Measurements from ENCODE around the gene DIP2A.

DIP2A gene

GRCh38 chr21:46597031-46597430 is 138.3 kb downstream of the DIP2A start:
- H3K4me3 ChIP-seq (ENCODE audit: low read depth, low read length), result no peak overlapping the region
- H4K8ac ChIP-seq (ENCODE audit: low read depth, low read length), result no peak overlapping the region
- no peak overlapping the region for H2BK5ac ChIP-seq (ENCODE audit: low read depth, low read length, poor library complexity)
- H3K18ac ChIP-seq (ENCODE audit: low read length), result no peak overlapping the region
- DNase-seq, result no peak
- H2BK12ac ChIP-seq (ENCODE audit: low read length), result no peak overlapping the region
- no peak overlapping the region for H3K23ac ChIP-seq (ENCODE audit: low read length)
- no peaks in the 10 kb centered on the region for H3K36me3 ChIP-seq (ENCODE audit: control insufficient read depth in 1 of 2, insufficient read depth in 2 of 2, low read length in 2 of 2)
- no peak overlapping the region for H3K4ac ChIP-seq (ENCODE audit: low read depth, low read length)
- no peak overlapping the region for H3K27ac ChIP-seq (ENCODE audit: low read depth, low read length)
- H2AFZ ChIP-seq (ENCODE audit: insufficient read depth, low read length, poor library complexity), result no peak overlapping the region
- H4K91ac ChIP-seq (ENCODE audit: low read depth, low read length), result no peak overlapping the region
- no peak overlapping the region for H2BK120ac ChIP-seq (ENCODE audit: insufficient read depth, low read length, poor library complexity)
- H3K9ac ChIP-seq (ENCODE audit: low read length), result no peak overlapping the region
- peaks cover 5 to 6% of the 10 kb centered on the region in 2 experiments for H3K4me1 ChIP-seq (ENCODE audit: control insufficient read depth in 1 of 2, insufficient read depth in 2 of 2, low read length in 2 of 2)
- no peak overlapping the region for H2AK5ac ChIP-seq (ENCODE audit: low read length)
- peaks cover 21% of the 10 kb centered on the region for H3K9me3 ChIP-seq (ENCODE audit: insufficient read depth, low read depth, low read length)
- H3K79me2 ChIP-seq (ENCODE audit: control insufficient read depth, insufficient read depth, low read length, poor library complexity), result peaks cover 1% of the 10 kb centered on the region
- no peaks in the 10 kb centered on the region for H3K27me3 ChIP-seq (ENCODE audit: insufficient read depth, low read length)
- no peak overlapping the region for H4K12ac ChIP-seq (ENCODE audit: low read depth, low read length)
- peaks cover 4% of the 10 kb centered on the region for H3K79me1 ChIP-seq (ENCODE audit: low read length)
- no peak overlapping the region for H3K4me2 ChIP-seq (ENCODE audit: low read length)
- no peak overlapping the region for H3K14ac ChIP-seq (ENCODE audit: low read length)
- no CpG with 5 or more reads among the region's 8 CpGs for WGBS (ENCODE audit: extremely low coverage, insufficient coverage, insufficient read length)

- WGBS (ENCODE audit: extremely low coverage, insufficient coverage, insufficient read length), result no CpG with 5 or more reads among the region's 20 CpGs
- DNase-seq, result no peak
Observed at GRCh38 chr21:46597896-46598343, 139.2 kb downstream of the DIP2A start.

GRCh38 chr21:46598581-46599572 is 140.2 kb downstream of the DIP2A start:
- Histone ChIP-seq H3K27me3 (ENCODE audit: insufficient read depth, low read length) (no peaks in the 10 kb centered on the region), H3K4me3 (ENCODE audit: low read depth, low read length) (no peak overlapping the region), H3K9ac (ENCODE audit: low read length) (no peak overlapping the region), H3K4me2 (ENCODE audit: low read length) (peak overlapping the region; percentile 15), H2BK5ac (ENCODE audit: low read depth, low read length, poor library complexity) (no peak overlapping the region), H2BK120ac (ENCODE audit: insufficient read depth, low read length, poor library complexity) (no peak overlapping the region), H3K18ac (ENCODE audit: low read length) (no peak overlapping the region), H4K12ac (ENCODE audit: low read depth, low read length) (no peak overlapping the region), H3K36me3 (ENCODE audit: control insufficient read depth in 1 of 2, insufficient read depth in 2 of 2, low read length in 2 of 2) (no peaks in the 10 kb centered on the region), H2AK5ac (ENCODE audit: low read length) (no peak overlapping the region), H2BK12ac (ENCODE audit: low read length) (peak overlapping the region; percentile 15), H3K79me2 (ENCODE audit: control insufficient read depth, insufficient read depth, low read length, poor library complexity) (peaks cover 1% of the 10 kb centered on the region), H3K14ac (ENCODE audit: low read length) (peak overlapping the region; percentile 17), H3K23ac (ENCODE audit: low read length) (no peak overlapping the region), H4K8ac (ENCODE audit: low read depth, low read length) (peak overlapping the region; percentile 7), H4K91ac (ENCODE audit: low read depth, low read length) (no peak overlapping the region), H3K4me1 (ENCODE audit: control insufficient read depth in 1 of 2, insufficient read depth in 2 of 2, low read length in 2 of 2) (peaks cover 5 to 6% of the 10 kb centered on the region in 2 experiments), H3K9me3 (ENCODE audit: insufficient read depth, low read depth, low read length) (peaks cover 17% of the 10 kb centered on the region), H3K79me1 (ENCODE audit: low read length) (peaks cover 4% of the 10 kb centered on the region), H2AFZ (ENCODE audit: insufficient read depth, low read length, poor library complexity) (no peak overlapping the region), H3K4ac (ENCODE audit: low read depth, low read length) (no peak overlapping the region), H3K27ac (ENCODE audit: low read depth, low read length) (no peak overlapping the region)
- DNase-seq, result peak; percentile 66 to 95
- no CpG with 5 or more reads among the region's 38 CpGs for WGBS (ENCODE audit: extremely low coverage, insufficient coverage, insufficient read length)

More at GRCh38 chr21:46597896-46598343, 139.2 kb downstream of the DIP2A start:
- Histone ChIP-seq H3K4me2 (ENCODE audit: low read length) (no peak overlapping the region), H3K9ac (ENCODE audit: low read length) (no peak overlapping the region), H4K8ac (ENCODE audit: low read depth, low read length) (no peak overlapping the region), H3K4ac (ENCODE audit: low read depth, low read length) (no peak overlapping the region), H3K9me3 (ENCODE audit: insufficient read depth, low read depth, low read length) (peaks cover 17% of the 10 kb centered on the region), H3K27me3 (ENCODE audit: insufficient read depth, low read length) (no peaks in the 10 kb centered on the region), H2AK5ac (ENCODE audit: low read length) (no peak overlapping the region), H3K36me3 (ENCODE audit: control insufficient read depth in 1 of 2, insufficient read depth in 2 of 2, low read length in 2 of 2) (no peaks in the 10 kb centered on the region), H4K12ac (ENCODE audit: low read depth, low read length) (no peak overlapping the region), H2BK120ac (ENCODE audit: insufficient read depth, low read length, poor library complexity) (no peak overlapping the region), H3K79me1 (ENCODE audit: low read length) (peaks cover 4% of the 10 kb centered on the region), H2AFZ (ENCODE audit: insufficient read depth, low read length, poor library complexity) (no peak overlapping the region), H3K4me1 (ENCODE audit: control insufficient read depth in 1 of 2, insufficient read depth in 2 of 2, low read length in 2 of 2) (peaks cover 5 to 6% of the 10 kb centered on the region in 2 experiments), H3K27ac (ENCODE audit: low read depth, low read length) (no peak overlapping the region), H2BK5ac (ENCODE audit: low read depth, low read length, poor library complexity) (no peak overlapping the region), H3K14ac (ENCODE audit: low read length) (no peak overlapping the region), H4K91ac (ENCODE audit: low read depth, low read length) (no peak overlapping the region), H3K18ac (ENCODE audit: low read length) (no peak overlapping the region), H2BK12ac (ENCODE audit: low read length) (no peak overlapping the region), H3K79me2 (ENCODE audit: control insufficient read depth, insufficient read depth, low read length, poor library complexity) (peaks cover 1% of the 10 kb centered on the region), H3K23ac (ENCODE audit: low read length) (no peak overlapping the region), H3K4me3 (ENCODE audit: low read depth, low read length) (no peak overlapping the region)

- DNase-seq, result no peak
- no peak overlapping the region for H3K27ac ChIP-seq (ENCODE audit: low read depth, low read length)
- no peak overlapping the region for H2BK120ac ChIP-seq (ENCODE audit: insufficient read depth, low read length, poor library complexity)
- peaks cover 4% of the 10 kb centered on the region for H3K79me1 ChIP-seq (ENCODE audit: low read length)
- no peak overlapping the region for H4K91ac ChIP-seq (ENCODE audit: low read depth, low read length)
- no peak overlapping the region for H4K12ac ChIP-seq (ENCODE audit: low read depth, low read length)
- no peak overlapping the region for H3K9ac ChIP-seq (ENCODE audit: low read length)
- no peak overlapping the region for H3K14ac ChIP-seq (ENCODE audit: low read length)
- H3K79me2 ChIP-seq (ENCODE audit: control insufficient read depth, insufficient read depth, low read length, poor library complexity), result peaks cover 1% of the 10 kb centered on the region
- no peak overlapping the region for H3K23ac ChIP-seq (ENCODE audit: low read length)
- no peak overlapping the region for H2BK12ac ChIP-seq (ENCODE audit: low read length)
- H3K4me3 ChIP-seq (ENCODE audit: low read depth, low read length), result no peak overlapping the region
- H3K18ac ChIP-seq (ENCODE audit: low read length), result no peak overlapping the region
- H3K4ac ChIP-seq (ENCODE audit: low read depth, low read length), result no peak overlapping the region
- peaks cover 9% of the 10 kb centered on the region for H3K9me3 ChIP-seq (ENCODE audit: insufficient read depth, low read depth, low read length)
- H2AK5ac ChIP-seq (ENCODE audit: low read length), result no peak overlapping the region
- H3K36me3 ChIP-seq (ENCODE audit: control insufficient read depth in 1 of 2, insufficient read depth in 2 of 2, low read length in 2 of 2), result no peaks in the 10 kb centered on the region
- H4K8ac ChIP-seq (ENCODE audit: low read depth, low read length), result no peak overlapping the region
- H3K4me2 ChIP-seq (ENCODE audit: low read length), result no peak overlapping the region
- no peak overlapping the region for H2AFZ ChIP-seq (ENCODE audit: insufficient read depth, low read length, poor library complexity)
- no CpG with 5 or more reads among the region's 5 CpGs for WGBS (ENCODE audit: extremely low coverage, insufficient coverage, insufficient read length)
- peaks cover 5 to 6% of the 10 kb centered on the region in 2 experiments for H3K4me1 ChIP-seq (ENCODE audit: control insufficient read depth in 1 of 2, insufficient read depth in 2 of 2, low read length in 2 of 2)
- H2BK5ac ChIP-seq (ENCODE audit: low read depth, low read length, poor library complexity), result no peak overlapping the region
- H3K27me3 ChIP-seq (ENCODE audit: insufficient read depth, low read length), result no peaks in the 10 kb centered on the region
Observed at GRCh38 chr21:46600305-46600704, 141.6 kb downstream of the DIP2A start.

Data from trophoblast cell (in vitro differentiated cells and primary cell).